ENCODE data around the gene FOXE1.

The FOXE1 gene

DNA sequence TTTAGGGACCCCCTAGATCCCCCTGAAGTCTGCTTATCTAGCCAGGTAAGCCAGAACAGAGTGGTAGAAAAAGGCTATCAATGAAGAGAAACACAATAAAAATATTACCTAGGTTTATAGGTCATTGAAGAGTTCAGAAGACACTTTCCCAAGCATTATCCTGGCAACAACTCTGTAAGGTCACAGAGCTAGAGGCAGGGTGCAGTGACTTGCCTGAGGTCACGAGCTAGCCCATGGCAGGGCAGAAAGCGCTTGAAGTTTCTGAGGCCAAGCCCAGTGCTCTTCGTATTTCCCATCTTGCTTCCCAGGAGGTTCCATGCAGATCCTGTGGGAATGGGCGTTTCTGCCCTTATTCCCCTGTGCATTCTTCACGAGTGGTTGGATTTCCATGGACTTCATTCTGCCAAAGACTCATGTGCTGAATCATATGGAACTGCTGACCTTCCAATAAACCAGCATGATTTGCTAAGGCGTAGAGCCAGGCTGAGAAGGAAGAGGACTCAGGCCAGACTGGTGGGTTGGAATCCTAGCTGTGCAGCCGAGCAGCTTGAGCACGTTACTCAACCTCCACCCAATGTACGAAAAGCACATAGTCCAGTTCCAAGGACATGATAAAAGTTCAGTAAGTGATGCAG, 47.2 kb downstream of the FOXE1 start:
- DNase-seq (ENCODE audit: extremely low read depth, low read depth), result peak; percentile 38
- TF ChIP-seq, protein P1, sequence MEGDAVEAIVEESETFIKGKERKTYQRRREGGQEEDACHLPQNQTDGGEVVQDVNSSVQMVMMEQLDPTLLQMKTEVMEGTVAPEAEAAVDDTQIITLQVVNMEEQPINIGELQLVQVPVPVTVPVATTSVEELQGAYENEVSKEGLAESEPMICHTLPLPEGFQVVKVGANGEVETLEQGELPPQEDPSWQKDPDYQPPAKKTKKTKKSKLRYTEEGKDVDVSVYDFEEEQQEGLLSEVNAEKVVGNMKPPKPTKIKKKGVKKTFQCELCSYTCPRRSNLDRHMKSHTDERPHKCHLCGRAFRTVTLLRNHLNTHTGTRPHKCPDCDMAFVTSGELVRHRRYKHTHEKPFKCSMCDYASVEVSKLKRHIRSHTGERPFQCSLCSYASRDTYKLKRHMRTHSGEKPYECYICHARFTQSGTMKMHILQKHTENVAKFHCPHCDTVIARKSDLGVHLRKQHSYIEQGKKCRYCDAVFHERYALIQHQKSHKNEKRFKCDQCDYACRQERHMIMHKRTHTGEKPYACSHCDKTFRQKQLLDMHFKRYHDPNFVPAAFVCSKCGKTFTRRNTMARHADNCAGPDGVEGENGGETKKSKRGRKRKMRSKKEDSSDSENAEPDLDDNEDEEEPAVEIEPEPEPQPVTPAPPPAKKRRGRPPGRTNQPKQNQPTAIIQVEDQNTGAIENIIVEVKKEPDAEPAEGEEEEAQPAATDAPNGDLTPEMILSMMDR (IDR thresholded peaks at IDR 0.05; ENCODE audit: low read depth, low read length), result no peak

DNA sequence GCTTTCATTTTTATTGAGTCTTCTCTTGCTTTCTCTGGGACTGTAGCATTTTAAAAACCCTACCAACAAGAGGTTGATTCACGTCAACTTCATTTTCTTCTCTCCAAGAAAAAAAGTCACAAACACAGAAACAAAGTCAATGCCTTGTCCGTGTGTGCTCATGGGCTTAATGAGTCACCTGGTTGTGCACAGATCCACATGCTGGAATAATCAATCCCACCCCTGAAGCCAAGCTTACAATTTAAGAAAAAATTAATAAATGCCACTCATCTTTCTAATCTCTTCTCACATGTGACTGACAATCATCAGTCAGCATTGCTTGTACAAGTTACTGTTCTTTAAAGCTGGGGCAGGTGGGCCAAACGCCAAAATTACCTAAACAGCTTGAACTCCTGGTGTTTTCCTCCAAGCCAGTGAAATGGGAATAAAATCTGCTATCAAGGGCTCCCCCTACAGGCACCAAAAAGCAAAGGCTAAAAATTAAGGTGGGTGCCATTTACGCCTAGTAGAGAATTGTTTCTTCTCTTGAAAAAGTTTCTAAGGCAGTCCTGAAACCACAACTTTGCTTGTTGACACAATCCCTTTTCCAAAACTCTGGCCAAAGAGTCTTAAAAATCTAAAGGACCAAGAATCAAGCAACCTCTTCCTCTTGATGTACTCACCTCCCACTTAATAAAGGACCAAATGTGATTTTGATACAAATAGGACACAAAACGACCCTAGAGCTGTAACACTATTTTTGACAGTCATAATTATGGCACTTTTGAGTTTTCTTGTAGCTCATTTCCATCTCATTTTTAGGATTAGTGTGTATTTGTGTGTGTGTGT, 47.9 kb downstream of the FOXE1 start:
- TF ChIP-seq, protein P1 (IDR thresholded peaks at IDR 0.05; ENCODE audit: low read depth, low read length), result peak; percentile 77
- no peak for DNase-seq (ENCODE audit: extremely low read depth, low read depth)

DNA sequence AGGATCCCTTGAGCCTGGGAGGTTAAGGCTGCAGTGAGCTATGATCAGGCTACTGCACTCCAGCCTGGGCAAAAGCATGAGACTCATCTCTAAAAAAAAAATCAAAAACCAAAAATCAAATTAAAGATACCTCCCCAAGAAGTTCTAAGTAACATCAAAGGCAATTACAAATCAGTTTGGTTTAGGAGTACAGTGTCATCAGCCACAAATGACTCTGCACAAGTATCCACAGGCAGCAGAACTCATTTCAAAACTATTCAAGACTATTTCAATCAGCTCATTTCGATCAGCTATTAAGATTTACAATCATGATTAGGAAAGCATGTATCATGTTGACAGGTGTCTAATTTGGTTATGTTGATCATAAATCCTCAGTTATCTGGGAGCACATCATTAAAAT, 50.2 kb downstream of the FOXE1 start:
- DNase-seq (ENCODE audit: extremely low read depth, low read depth), result no peak

DNA sequence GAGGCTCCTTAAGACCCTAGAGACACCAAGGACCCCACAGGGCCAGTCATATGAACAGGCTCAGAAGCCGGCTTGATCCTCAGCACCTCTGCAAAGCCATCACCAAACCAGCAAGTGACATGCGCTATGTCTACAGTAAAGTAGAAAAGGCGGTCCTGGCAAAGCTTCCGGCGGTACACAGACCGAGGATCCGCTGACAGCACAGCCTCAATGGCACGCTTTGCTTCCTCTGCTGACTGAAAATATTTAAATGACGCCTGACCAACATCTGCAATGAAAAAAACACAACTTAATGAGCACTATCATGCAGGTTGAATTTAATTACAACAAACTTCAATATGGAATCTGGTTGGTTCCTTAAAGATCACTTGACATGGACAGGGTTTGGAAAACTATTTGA, 51.7 kb downstream of the FOXE1 start:
- TF ChIP-seq, protein P1 (IDR thresholded peaks at IDR 0.05; ENCODE audit: low read depth, low read length), result no peak
- no peak for DNase-seq (ENCODE audit: extremely low read depth, low read depth)

More for the DNA sequence above, 50.2 kb downstream of the FOXE1 start:
- TF ChIP-seq, protein P1 (IDR thresholded peaks at IDR 0.05; ENCODE audit: low read depth, low read length), result no peak

DNA sequence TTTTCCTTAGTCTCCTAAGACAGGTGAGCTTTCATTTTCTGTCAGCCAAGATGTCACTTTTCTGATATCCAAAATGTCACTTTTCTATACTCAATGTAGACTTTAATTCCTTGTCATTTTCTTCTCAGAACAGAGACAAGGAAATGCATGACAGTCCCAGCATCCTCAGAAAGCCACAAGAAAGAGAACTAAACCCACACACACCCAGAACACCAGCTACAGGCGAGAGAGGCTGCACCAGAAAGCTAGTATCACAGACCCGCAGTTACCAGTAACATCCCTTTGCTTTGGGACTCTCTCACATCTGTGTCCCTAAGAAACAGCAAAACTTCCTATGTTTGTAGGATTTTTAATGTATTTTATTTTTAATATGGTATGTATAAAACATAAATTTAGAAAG, 52.2 kb downstream of the FOXE1 start:
- no peak for DNase-seq (ENCODE audit: extremely low read depth, low read depth)
- TF ChIP-seq, protein P1 (IDR thresholded peaks at IDR 0.05; ENCODE audit: low read depth, low read length), result no peak
